Mammary epithelial cell (primary cell): ENCODE results near the gene TBXAS1.
"Not testable (repeated sequence)": the region's sequence is repeated elsewhere in the genome, so short reads cannot be mapped to it uniquely, and the experiment has no call there.

Experiments used
- CTCF ChIP-seq, 2 donors: IDR thresholded peaks in 1 of 2; conservative IDR thresholded peaks in 1 of 2; 2 replicates each; pipeline ENCODE4 v1.5.1; 2011 to 2012; ENCODE audit warnings: inconsistent platforms in 2 of 2, low read length in 2 of 2, mild to moderate bottlenecking in 2 of 2, control low read depth in 1 of 2, low read depth in 1 of 2; ENCODE audit not compliant: insufficient read depth in 1 of 2; ENCODE audit errors: extremely low read depth in 1 of 2
- EZH2 ChIP-seq: IDR thresholded peaks from 2 replicates; pipeline ENCODE4 v1.6.1; 2012; ENCODE audit warnings: low read length, inconsistent platforms, borderline replicate concordance

GRCh38 chr7:139929221-139929620, 100.2 kb downstream of the TBXAS1 start:
- TF ChIP-seq EZH2; CTCF (conservative IDR thresholded peaks at IDR 0.05 in 1 of 2, IDR thresholded peaks at IDR 0.05 in 1 of 2; ENCODE audit: extremely low read depth in 1 of 2, insufficient read depth in 1 of 2, low read depth in 1 of 2, low read length in 2 of 2): not testable (repeated sequence)
